ENCODE data around the gene TAF6L.

GRCh38 chr11:62724171-62724570 is 47.0 kb upstream of the TAF6L start:
- TF ChIP-seq POLR2AphosphoS5 (IDR thresholded peaks at IDR 0.05) (no peak), EP300 (IDR thresholded peaks at IDR 0.05) (no peak), CTCF (IDR thresholded peaks at IDR 0.05) (no peak), POLR2A (IDR thresholded peaks at IDR 0.05) (no peak)

All from upper lobe of left lung (tissue), 4 donors.